GM12878 (cell line): ENCODE data around the gene MARF1. TPM values are rescaled to one million over a fixed set of nuclear protein-coding genes. Genes with fewer than 3 reads are reported as not detected.

Experiments
- ATF7 ChIP-seq: fragments of 450-650 bp; IDR thresholded peaks from 2 replicates; pipeline ENCODE4 v1.6.1; 2016; ENCODE audit warnings: low read depth, mild to moderate bottlenecking
- BHLHE40 ChIP-seq, 2 experiments: fragments of 450-650 bp in 1 of 2; IDR thresholded peaks; 2 replicates each; pipeline ENCODE4 v1.6.1; 2011 to 2017; ENCODE audit warnings: low read depth in 2 of 2, borderline replicate concordance in 1 of 2, improper control_type of control experiment in 1 of 2, low read length in 1 of 2, mild to moderate bottlenecking in 1 of 2
- CREM ChIP-seq: IDR thresholded peaks from 2 replicates; pipeline ENCODE4 v1.6.1; 2014; ENCODE audit warnings: antibody characterized with exemption, low read depth
- DPF2 ChIP-seq: fragments of 450-650 bp; IDR thresholded peaks from 2 replicates; pipeline ENCODE4 v1.6.1; 2017; ENCODE audit warnings: mild to moderate bottlenecking
- EED ChIP-seq: sonication (generic); IDR thresholded peaks from 2 replicates; pipeline ENCODE4 v1.6.1; 2016; ENCODE audit warnings: antibody characterized with exemption, low read depth
- ESRRA ChIP-seq: IDR thresholded peaks from 2 replicates; pipeline ENCODE4 v1.6.1; 2012; ENCODE audit warnings: mild to moderate bottlenecking, low read length, improper control_type of control experiment
- HDAC2 ChIP-seq: fragments of 200-600 bp; sonication (generic); IDR thresholded peaks from 2 replicates; pipeline ENCODE4 v1.6.1; 2017
- IRF4 ChIP-seq: IDR thresholded peaks from 2 replicates; pipeline ENCODE4 v1.6.1; 2011; ENCODE audit warnings: low read depth, low read length
- JUNB ChIP-seq: IDR thresholded peaks from 2 replicates; pipeline ENCODE4 v1.6.1; 2016; ENCODE audit warnings: antibody characterized with exemption, mild to moderate bottlenecking
- MAX ChIP-seq: IDR thresholded peaks from 2 replicates; pipeline ENCODE4 v1.6.1; 2012; ENCODE audit warnings: low read depth, low read length, improper control_type of control experiment
- RAD51 ChIP-seq: fragments of 450-650 bp; IDR thresholded peaks from 2 replicates; pipeline ENCODE4 v1.6.1; 2016; ENCODE audit warnings: moderate library complexity, mild to moderate bottlenecking, inconsistent platforms
- RBBP5 ChIP-seq: fragments of 200-600 bp; sonication (generic); conservative IDR thresholded peaks from 2 replicates; pipeline ENCODE4 v1.6.1; 2016
- SIN3A ChIP-seq: IDR thresholded peaks from 2 replicates; pipeline ENCODE4 v1.6.1; 2012; ENCODE audit warnings: low read depth, low read length, improper control_type of control experiment
- SKIL ChIP-seq: fragments of 450-650 bp; IDR thresholded peaks from 2 replicates; pipeline ENCODE4 v1.6.1; 2017; ENCODE audit warnings: mild to moderate bottlenecking, low read depth, inconsistent platforms; ENCODE audit not compliant: poor library complexity, severe bottlenecking
- ZBTB11 ChIP-seq: fragments of 450-650 bp; formaldehyde crosslinking; IDR thresholded peaks from 2 replicates; pipeline ENCODE4 v1.5.0; 2022; ENCODE audit warnings: mild to moderate bottlenecking, missing genetic modification characterization
- ZNF207 ChIP-seq: fragments of 450-650 bp; IDR thresholded peaks from 2 replicates; pipeline ENCODE4 v1.6.1; 2014; ENCODE audit warnings: antibody characterized with exemption, mild to moderate bottlenecking, borderline replicate concordance
- ZNF217 ChIP-seq: fragments of 450-650 bp; IDR thresholded peaks from 2 replicates; pipeline ENCODE4 v1.6.1; 2017; ENCODE audit warnings: antibody characterized with exemption, mild to moderate bottlenecking
- polyA plus RNA-seq, 11 experiments: library from polyadenylated mRNA; depleted of rRNA in 4 of 11; unstranded in 6 of 11; stranded (reverse) in 5 of 11; fragments of >200 nt; fragmentation: Nextera tagmentation in 4 of 11; fragmentation: Illumina TruSeq in 1 of 11; extraction: Ambion mirVana in 4 of 11; extraction: Trizol in 1 of 11; gene quantifications; 1 replicate in 1 of 11; 2 replicates in 10 of 11; pipeline versions ENCODE4 v1.2.1 to v1.2.3, GENCODE V29; 2011 to 2016; ENCODE audit warnings: inconsistent platforms in 2 of 11, missing spikeins in 2 of 11, low read depth in 1 of 11
- total RNA-seq, 4 experiments: library from RNA; depleted of rRNA in 3 of 4; stranded (reverse); fragments of >200 nt in 3 of 4; fragmentation: Illumina TruSeq in 1 of 4; extraction: Trizol in 1 of 4; gene quantifications; 2 replicates each; pipeline versions ENCODE4 v1.2.1 to v1.2.3, GENCODE V29; 2013 to 2021
- TF ChIP-seq, protein P1 (sequence below): IDR thresholded peaks from 2 replicates; pipeline ENCODE4 v1.6.1; 2011; ENCODE audit warnings: borderline replicate concordance, low read depth, mild to moderate bottlenecking, moderate library complexity, low read length; ENCODE audit not compliant: insufficient read depth, poor library complexity, severe bottlenecking
- TF ChIP-seq, protein P2 (sequence below): IDR thresholded peaks from 2 replicates; pipeline ENCODE4 v1.6.1; 2012; ENCODE audit warnings: low read depth, low read length, improper control_type of control experiment
- TF ChIP-seq, protein P3 (sequence below): fragments of 450-650 bp; IDR thresholded peaks from 2 replicates; pipeline ENCODE4 v1.6.1; 2017; ENCODE audit warnings: antibody characterized with exemption, mild to moderate bottlenecking, moderate library complexity

Gene MARF1
- total and polyA plus RNA-seq, 10 of the 15 experiments (the other 5 are each of a cell fraction or from before 2014, with no cell fraction given), result 4.5 to 40.1 (median 14.0) TPM

GRCh38 chr16:15642557-15643047 is 352 bp downstream of the MARF1 start (continued):
- TF ChIP-seq EED, result no peak
- TF ChIP-seq ATF7, result peak; percentile 87
- no peak for TF ChIP-seq DPF2
- no peak for TF ChIP-seq RBBP5
- no peak for TF ChIP-seq ZBTB11 (CRISPR knock-in tag)
- TF ChIP-seq ZNF207, result no peak
- TF ChIP-seq JUNB, result no peak
- TF ChIP-seq SIN3A, result peak; percentile 51
- TF ChIP-seq ZNF217, result no peak
- peak; percentile 22; the same call in 1 of the 2 replicates for TF ChIP-seq IRF4
- peak; percentile 13 to 82; a peak in 3 of 4 replicates for TF ChIP-seq BHLHE40 (IDR thresholded peaks at IDR 0.05; ENCODE audit: borderline replicate concordance in 1 of 2, low read depth in 2 of 2, low read length in 1 of 2)
- TF ChIP-seq, protein P1, sequence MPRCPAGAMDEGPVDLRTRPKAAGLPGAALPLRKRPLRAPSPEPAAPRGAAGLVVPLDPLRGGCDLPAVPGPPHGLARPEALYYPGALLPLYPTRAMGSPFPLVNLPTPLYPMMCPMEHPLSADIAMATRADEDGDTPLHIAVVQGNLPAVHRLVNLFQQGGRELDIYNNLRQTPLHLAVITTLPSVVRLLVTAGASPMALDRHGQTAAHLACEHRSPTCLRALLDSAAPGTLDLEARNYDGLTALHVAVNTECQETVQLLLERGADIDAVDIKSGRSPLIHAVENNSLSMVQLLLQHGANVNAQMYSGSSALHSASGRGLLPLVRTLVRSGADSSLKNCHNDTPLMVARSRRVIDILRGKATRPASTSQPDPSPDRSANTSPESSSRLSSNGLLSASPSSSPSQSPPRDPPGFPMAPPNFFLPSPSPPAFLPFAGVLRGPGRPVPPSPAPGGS, result no peak
- no peak for TF ChIP-seq HDAC2
- no peak; the same call in 1 of the 2 replicates for TF ChIP-seq MAX
- peak; percentile 12 for TF ChIP-seq SKIL
- no peak for TF ChIP-seq RAD51
- TF ChIP-seq, protein P2, sequence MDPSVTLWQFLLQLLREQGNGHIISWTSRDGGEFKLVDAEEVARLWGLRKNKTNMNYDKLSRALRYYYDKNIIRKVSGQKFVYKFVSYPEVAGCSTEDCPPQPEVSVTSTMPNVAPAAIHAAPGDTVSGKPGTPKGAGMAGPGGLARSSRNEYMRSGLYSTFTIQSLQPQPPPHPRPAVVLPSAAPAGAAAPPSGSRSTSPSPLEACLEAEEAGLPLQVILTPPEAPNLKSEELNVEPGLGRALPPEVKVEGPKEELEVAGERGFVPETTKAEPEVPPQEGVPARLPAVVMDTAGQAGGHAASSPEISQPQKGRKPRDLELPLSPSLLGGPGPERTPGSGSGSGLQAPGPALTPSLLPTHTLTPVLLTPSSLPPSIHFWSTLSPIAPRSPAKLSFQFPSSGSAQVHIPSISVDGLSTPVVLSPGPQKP, result no peak
- 0 out of 2 replicates have a peak, but pooled peaks have one; percentile 52 for TF ChIP-seq ESRRA
- TF ChIP-seq CREM, result 0 out of 2 replicates have a peak, but pooled peaks have one; percentile 13
- TF ChIP-seq, protein P3, sequence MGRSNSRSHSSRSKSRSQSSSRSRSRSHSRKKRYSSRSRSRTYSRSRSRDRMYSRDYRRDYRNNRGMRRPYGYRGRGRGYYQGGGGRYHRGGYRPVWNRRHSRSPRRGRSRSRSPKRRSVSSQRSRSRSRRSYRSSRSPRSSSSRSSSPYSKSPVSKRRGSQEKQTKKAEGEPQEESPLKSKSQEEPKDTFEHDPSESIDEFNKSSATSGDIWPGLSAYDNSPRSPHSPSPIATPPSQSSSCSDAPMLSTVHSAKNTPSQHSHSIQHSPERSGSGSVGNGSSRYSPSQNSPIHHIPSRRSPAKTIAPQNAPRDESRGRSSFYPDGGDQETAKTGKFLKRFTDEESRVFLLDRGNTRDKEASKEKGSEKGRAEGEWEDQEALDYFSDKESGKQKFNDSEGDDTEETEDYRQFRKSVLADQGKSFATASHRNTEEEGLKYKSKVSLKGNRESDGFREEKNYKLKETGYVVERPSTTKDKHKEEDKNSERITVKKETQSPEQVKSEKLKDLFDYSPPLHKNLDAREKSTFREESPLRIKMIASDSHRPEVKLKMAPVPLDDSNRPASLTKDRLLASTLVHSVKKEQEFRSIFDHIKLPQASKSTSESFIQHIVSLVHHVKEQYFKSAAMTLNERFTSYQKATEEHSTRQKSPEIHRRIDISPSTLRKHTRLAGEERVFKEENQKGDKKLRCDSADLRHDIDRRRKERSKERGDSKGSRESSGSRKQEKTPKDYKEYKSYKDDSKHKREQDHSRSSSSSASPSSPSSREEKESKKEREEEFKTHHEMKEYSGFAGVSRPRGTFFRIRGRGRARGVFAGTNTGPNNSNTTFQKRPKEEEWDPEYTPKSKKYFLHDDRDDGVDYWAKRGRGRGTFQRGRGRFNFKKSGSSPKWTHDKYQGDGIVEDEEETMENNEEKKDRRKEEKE, result peak; percentile 83
